ENCODE results near the gene MAGED2. TPM values are rescaled to one million over a fixed set of nuclear protein-coding genes. Genes with fewer than 3 reads are reported as not detected.

Gene MAGED2
- total RNA-seq, 1 experiment from 2014 or later = 32.4 TPM

- BruUV-seq (replicated peaks) = no TSS peak
- peaks cover 0 to 18% of the 10 kb centered on the region in 2 experiments; a peak in 2 of 4 replicates for H3K4me1 ChIP-seq (ENCODE audit: control insufficient read depth in 1 of 2, insufficient read depth in 2 of 2, low read length in 2 of 2)
- peak overlapping the region; percentile 61 for H3K27ac ChIP-seq (ENCODE audit: low read depth, low read length)
- ATAC-seq = peak; percentile 62
- POLR2A ChIA-PET = interaction anchor here (1.0 kb wide), 1 partner anchor 169 kb away, joined by 4 read pairs; no protein-coding TSS in a partner anchor
- CTCF ChIA-PET = interaction anchor here (0.8 kb wide), 1 partner anchor 167 kb away, joined by 3 read pairs; no protein-coding TSS in a partner anchor
- peak overlapping the region; percentile 65 to 66 for H3K4me3 ChIP-seq (replicated peaks in 1 of 2; ENCODE audit: low read depth in 1 of 2, low read length in 2 of 2)
- no peaks in the 10 kb centered on the region for H3K27me3 ChIP-seq (ENCODE audit: insufficient read depth, low read length)
- H2AFZ ChIP-seq (ENCODE audit: low read depth, low read length, poor library complexity, severe bottlenecking) = peak overlapping the region; percentile 94
- no peaks in the 10 kb centered on the region for H3K9me3 ChIP-seq (ENCODE audit: control insufficient read depth in 1 of 2, insufficient read depth in 1 of 2, low read depth in 1 of 2, low read length in 2 of 2)
- no peaks in the 10 kb centered on the region for H4K20me1 ChIP-seq (ENCODE audit: insufficient read depth)
- RAD21 ChIA-PET (ENCODE audit: low non-redundant PET in 1 of 2, low total read pairs in 2 of 2, uncharacterized antibody in 2 of 2, unreplicated experiment in 2 of 2) = interaction anchor here in 1 of 2 experiments (0.6 to 0.7 kb wide), 2 partner anchors 84 to 102 kb away, joined by 3 read pairs; no protein-coding TSS in a partner anchor
- intact Hi-C loops (cut with micrococcal nuclease) = no loop called here
- H3K36me3 ChIP-seq (ENCODE audit: control insufficient read depth in 1 of 2, insufficient read depth in 2 of 2, low read length in 2 of 2) = no peaks in the 10 kb centered on the region; a peak in 1 of 4 replicates
- H3K79me2 ChIP-seq (ENCODE audit: insufficient read depth, low read length) = no peaks in the 10 kb centered on the region
- peak overlapping the region; percentile 51 for H3K9ac ChIP-seq (ENCODE audit: low read length)
- H3K4me2 ChIP-seq (ENCODE audit: low read length) = peak overlapping the region; percentile 81
- H3K9me2 ChIP-seq (ENCODE audit: insufficient read depth) = no peaks in the 10 kb centered on the region
- DNase-seq (ENCODE audit: low read depth, low spot score) = peak; percentile 6
- TF ChIP-seq MAX (IDR thresholded peaks at IDR 0.05) = no peak
- TF ChIP-seq ELF1 (IDR thresholded peaks at IDR 0.05; ENCODE audit: borderline replicate concordance, low read depth) = no peak
- TF ChIP-seq JUND (IDR thresholded peaks at IDR 0.05) = no peak
- TF ChIP-seq SRF (IDR thresholded peaks at IDR 0.05; ENCODE audit: low read depth) = no peak
- TF ChIP-seq SP1 (IDR thresholded peaks at IDR 0.05; ENCODE audit: low read depth) = no peak
- TF ChIP-seq YY1 (IDR thresholded peaks at IDR 0.05; ENCODE audit: extremely low read depth, insufficient replicate concordance, low read depth, low read length) = no peak
- TF ChIP-seq REST (IDR thresholded peaks at IDR 0.05; ENCODE audit: low read depth) = no peak
- no peak for TF ChIP-seq ZBTB33 (IDR thresholded peaks at IDR 0.05; ENCODE audit: extremely low read depth, insufficient replicate concordance, low read length)
- TF ChIP-seq EGR1 (IDR thresholded peaks at IDR 0.05; ENCODE audit: low read depth) = no peak
- TF ChIP-seq FOSL1 (IDR thresholded peaks at IDR 0.05; ENCODE audit: low read depth) = no peak
- TF ChIP-seq ZFX (IDR thresholded peaks at IDR 0.05) = no peak
- TF ChIP-seq SIN3A (IDR thresholded peaks at IDR 0.05; ENCODE audit: low read depth) = no peak
- no peak for TF ChIP-seq EZH2phosphoT487 (IDR thresholded peaks at IDR 0.05; ENCODE audit: borderline replicate concordance)
- no peak for TF ChIP-seq CTCF (IDR thresholded peaks at IDR 0.05 in 2 of 3, conservative IDR thresholded peaks at IDR 0.05 in 1 of 3; ENCODE audit: borderline replicate concordance in 1 of 3, insufficient read depth in 1 of 3, low read depth in 2 of 3, low read length in 2 of 3)
- TF ChIP-seq CBX3 (IDR thresholded peaks at IDR 0.05; ENCODE audit: low read depth) = no peak
- TF ChIP-seq POLR2A (IDR thresholded peaks at IDR 0.05; ENCODE audit: borderline replicate concordance, extremely low read depth, insufficient read depth, insufficient read length) = no peak
These were observed 612 bp downstream of the MAGED2 start for GRCh38 chrX:54808109-54808604.

All from HCT116 (cell line).